CD1c-positive myeloid dendritic cell (primary cell): Measurements from ENCODE around the gene FAM200B.
"Not testable (repeated sequence)": the region's sequence is repeated elsewhere in the genome, so short reads cannot be mapped to it uniquely, and the experiment has no call there.

ENCODE experiments used
- DNase-seq: peaks from one replicate; pipeline ENCODE4 v3.0.0-alpha.2; 2016; ENCODE audit errors: extremely low spot score

The FAM200B gene

DNA sequence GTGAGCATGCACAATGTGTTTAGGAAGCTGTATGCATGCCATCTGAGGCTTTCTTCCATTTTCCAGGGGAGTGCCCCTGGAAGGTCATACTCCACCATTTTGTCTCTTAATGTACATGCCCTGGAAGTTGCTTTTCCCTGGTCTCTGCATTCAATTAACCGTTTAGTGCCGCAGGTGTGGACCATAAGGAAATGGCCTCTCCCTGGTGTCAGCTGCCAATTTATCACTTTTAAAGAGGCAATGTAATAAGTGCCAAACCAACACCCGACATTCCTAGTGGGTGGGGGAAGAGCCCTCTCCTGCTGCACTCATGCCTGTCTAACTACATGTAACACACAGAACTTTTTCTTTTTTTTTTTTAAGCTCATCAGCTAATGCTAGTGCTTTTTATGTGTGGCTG, 14.1 kb downstream of the FAM200B start:
- no peak for DNase-seq

DNA sequence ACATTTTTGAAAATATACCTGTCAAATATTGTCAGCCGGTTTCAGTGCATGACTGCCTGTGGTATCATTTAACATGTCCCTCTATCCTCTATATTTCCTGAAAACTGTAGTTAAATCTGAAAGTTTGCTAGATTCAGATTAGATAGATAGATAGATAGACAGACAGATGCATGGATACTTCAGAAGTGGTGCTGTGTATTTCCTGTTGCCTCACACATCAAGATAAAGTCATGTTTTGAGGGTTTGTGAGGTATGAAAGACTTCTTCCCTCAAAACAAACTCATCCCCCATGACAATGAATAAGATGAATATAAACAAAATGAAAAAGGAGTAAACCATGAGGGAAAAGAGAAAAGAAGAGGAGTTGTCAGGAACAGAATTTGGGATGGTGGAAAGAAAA, 15.2 kb downstream of the FAM200B start:
- DNase-seq = no peak

DNA sequence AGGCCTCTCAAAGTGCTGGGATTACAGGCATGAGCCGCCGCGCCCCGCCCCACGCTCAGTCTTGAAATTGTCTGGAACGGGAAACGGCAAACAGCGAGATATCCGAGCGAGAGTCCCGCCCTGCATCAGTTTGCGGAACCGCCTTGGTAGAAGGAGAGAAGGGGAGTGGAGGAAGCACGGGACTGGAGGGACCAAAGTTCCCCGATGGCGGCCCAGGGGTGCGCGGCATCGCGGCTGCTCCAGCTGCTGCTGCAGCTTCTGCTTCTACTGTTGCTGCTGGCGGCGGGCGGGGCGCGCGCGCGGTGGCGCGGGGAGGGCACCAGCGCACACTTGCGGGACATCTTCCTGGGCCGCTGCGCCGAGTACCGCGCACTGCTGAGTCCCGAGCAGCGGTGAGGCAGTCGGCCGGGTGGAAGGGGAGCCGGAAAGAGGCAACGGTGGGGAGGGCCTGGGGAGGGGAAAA, 21.3 kb downstream of the FAM200B start, which contains the start of gene BST1:
Gene BST1, plus strand, starts transcription at position 125 of the 463 bp plus-strand sequence. Its CDS starts 80 bp downstream, at position 205.
- peak; percentile 90 for DNase-seq

DNA sequence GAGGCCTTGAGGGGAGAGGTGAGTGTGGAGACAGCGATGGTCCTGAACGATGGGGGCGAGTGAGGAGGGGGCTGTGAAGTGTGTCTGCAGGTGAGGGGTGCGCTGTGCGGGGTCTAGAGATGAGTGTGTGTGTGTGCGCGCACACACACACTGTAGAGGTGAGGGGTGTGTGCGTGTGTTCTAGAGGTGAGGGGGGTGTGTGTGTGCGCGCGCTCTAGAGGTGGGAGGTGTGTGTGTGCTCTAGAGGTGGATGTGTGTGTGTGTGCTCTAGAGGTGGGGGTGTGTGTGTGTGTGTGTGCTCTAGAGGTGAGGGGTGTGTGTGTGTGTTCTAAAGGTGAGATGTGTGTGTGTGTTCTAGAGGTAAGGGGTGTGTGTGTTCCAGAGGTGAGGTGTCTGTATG, 21.8 kb downstream of the FAM200B start:
- no peak for DNase-seq

DNA sequence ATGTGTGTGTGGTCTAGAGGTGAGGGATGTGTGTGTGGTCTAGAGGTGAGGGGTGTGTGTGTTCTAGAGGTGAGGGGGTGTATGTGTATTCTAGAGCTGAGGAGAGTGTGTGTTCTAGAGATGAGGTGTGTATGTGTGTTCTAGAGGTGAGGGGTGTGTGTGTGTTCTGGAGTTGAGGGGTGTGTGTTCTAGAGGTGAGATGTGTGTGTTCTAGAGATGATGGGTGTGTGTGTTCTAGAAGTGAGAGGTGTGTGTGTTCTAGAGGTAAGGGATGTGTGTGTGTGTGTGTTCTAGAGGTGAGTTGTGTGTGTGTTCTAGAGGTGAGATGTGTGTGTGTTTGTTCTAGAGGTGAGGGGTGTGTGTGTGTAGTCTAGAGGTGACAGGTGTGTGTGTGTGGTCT, 22.5 kb downstream of the FAM200B start:
- DNase-seq = no peak

DNA sequence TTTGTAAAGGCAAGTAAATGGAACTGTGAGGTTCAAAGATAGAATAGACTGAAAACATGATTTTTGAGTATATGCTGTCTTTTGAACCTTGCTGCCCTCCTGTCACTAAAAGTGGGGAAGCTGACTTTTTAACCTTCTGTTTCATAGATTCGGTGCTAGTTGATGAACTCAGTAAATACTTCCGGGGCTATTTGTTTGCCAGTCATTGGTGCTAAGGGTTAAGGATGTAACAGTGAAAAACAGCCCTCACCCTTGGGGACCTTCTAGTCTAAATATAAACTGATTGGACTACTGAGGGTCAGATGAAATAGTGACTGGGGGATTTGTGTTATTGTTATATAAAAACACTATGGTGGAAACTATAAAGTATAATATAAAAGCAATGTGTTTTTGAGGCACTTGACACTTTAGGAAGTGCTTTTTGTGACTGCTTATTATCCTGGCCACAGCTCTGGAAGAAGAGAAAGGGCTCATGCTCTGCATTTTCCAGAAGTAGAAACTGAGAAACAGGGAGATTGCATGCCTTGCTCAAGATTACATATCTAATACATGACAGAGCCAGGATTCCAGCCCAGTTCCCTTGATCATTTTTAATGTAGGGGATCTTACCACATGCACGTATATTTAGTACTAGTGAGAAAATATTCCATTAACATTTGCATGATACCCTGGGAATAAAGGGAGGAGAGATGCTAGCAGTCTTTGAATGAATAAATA, 25.2 kb downstream of the FAM200B start:
- DNase-seq = no peak

DNA sequence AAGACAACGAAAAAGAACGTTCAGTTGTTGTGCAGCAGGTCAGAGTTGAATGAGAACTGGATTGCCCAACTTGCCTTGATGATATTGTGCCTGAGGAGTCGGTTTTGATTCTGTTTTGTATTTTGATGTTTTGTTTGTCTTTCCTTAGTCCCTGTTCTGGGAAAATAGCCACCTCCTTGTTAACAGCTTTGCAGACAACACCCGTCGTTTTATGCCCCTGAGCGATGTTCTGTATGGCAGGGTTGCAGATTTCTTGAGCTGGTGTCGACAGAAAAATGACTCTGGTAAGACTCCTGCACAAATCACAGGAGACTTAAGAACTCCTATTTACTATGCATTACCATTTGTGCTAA, 25.7 kb downstream of the FAM200B start:
- no peak for DNase-seq

DNA sequence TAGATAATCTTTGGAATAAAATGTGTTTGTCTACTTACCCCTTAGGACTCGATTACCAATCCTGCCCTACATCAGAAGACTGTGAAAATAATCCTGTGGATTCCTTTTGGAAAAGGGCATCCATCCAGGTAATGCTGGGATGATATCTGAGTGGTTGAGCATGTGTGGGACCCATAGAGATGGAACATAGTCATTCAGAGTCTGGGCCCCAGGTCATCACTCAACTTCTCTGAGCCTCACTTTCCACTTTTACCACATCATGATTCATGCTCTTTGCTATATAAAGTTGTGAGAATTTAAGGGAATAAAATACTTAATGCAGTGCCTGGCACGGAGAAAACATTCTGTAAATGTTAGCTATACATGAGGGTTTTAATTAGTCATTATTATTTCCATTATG, 30.1 kb downstream of the FAM200B start:
- DNase-seq = no peak

DNA sequence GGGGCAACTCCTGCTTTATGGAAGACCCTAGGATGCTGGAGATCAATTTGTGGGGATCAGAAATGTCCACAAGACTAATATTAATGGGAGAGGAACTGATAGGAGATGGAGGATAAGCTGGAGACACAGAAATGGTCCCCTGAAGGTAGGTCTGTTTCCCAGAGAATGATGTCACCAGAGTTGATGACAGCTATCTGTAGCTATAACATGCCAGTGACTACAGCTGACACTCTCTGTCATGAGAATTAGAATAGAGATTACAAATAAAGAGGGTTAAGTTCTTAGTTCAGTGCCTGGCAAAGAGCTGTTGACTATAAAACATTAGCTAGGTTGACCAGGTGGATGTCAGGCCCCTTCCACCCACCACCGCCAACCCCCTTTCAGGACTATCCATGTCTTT, 30.6 kb downstream of the FAM200B start:
- no peak for DNase-seq

DNA sequence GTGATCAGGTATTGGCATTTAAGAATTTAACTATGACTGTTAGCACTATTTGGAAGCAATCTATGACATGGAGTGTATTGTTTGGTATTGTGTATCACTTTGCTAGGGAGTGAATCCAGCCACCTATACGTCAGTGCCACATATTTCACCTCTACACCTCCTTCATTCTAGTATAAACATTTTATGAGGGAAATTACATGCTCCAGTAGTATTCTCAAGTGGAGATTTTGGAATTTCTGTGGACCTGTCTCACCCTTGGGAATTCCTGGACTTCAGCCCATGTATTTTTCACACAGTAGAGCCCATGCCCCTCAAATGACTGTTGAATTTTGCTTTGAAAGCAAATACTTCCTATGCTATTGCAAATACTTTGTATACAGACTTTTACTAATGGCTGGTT, 32.5 kb downstream of the FAM200B start:
- no peak for DNase-seq

DNA sequence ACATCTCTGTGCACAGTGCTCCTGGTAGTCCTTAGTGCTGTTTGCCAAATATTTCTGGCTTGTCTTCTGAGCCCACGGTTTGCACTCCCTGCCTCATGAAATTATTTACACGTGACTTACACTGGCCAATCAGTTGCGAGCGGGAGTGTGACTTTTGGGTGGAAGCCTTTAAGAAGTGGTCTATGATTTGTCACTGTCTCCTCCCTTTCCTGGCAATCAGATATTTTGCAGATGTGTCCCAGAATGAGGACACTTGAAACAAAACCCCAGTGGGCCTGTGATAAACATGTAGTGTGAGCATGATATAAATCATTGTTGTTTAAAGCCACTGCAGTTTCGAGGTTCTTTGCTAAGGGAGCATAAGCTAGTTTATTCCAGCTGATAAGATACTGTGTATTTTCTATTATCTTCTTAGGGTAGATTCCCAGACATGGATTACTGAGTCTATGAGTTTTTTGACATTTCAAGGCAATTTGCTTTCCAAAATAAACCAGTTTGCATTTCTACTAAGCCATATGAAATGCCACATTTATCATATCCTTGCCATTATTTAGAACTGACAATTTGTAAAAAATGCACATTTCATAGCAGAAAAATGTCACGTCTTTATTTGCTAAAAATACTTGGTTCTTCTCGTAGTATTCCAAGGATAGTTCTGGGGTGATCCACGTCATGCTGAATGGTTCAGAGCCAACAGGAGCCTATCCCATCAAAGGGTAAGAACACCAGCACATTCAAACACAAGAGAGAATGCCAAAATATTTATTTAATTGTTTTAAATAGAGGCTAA, 33.2 kb downstream of the FAM200B start:
- DNase-seq = no peak

DNA sequence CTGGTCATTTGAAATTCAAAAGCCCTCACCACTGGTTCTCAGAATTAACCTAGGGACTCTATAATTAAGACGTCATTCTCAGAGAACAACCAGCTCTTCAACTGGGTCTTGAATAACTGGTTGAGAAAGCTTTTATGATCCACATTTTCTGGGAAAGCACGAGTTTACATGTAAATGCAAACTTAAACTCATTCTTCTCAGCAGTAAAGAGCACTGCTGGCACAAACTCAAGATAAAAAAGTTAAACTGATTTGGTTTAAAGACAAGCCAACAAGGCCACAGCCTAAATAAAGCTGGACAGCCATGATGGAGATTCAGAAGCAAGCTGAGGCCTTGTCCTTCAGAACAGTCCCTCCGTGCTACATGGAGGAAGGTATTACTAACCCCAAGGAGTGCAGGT, 34.5 kb downstream of the FAM200B start:
- DNase-seq = no peak

DNA sequence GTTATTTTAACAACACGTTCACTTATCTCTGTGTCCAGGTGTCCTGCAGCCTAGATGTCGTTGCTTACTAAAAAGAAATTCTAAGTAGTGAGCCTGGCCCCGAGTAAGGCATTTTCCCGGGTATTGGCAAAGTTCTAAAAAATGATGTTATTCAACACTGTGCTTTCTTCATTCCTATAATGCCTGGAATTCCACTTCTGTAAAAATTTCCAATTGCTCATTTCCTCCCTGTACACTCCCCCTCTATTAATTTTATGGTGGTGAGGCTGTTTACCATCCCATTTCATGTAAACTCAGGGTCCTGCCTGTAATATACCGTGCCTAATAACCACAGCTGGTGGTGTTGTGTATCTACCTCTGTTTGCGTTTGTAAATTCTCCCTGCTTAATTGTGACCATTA, 35.5 kb downstream of the FAM200B start:
- no peak for DNase-seq

DNA sequence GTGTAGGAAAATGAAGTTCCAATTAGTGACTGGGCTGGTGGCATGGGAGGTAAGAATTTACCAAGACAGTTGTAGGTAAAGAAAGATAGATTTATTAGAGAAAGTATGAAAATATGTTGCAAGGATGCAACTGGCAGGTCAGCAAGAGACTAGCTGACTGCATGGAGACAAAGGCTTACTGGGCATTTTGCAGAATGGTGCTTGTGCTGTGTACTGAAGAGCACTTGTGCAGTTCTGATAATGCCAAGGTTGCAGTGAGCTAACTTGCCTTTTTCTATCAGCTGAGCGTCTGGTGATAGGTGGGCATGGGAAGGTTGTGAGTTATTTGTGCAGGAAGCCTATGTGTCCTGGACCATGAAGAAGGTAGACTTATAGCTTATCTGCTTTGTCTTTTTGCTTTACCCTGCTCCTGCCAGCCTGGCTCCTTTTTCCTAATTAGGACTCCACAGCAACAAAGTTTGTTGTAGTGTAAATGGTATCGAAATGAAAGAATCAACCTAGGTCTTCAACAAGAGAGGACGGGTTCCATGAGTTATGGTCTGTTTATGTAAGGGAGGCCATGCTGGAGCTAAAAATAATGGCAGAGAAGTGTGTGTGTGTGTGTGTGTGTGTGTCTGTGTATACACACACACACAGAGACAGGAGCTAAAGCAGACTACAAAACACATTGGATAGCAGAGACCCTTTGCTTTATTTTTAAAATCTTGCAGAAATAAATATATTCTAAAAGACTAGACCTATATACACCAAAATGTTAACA, 36.2 kb downstream of the FAM200B start:
- DNase-seq = no peak

DNA sequence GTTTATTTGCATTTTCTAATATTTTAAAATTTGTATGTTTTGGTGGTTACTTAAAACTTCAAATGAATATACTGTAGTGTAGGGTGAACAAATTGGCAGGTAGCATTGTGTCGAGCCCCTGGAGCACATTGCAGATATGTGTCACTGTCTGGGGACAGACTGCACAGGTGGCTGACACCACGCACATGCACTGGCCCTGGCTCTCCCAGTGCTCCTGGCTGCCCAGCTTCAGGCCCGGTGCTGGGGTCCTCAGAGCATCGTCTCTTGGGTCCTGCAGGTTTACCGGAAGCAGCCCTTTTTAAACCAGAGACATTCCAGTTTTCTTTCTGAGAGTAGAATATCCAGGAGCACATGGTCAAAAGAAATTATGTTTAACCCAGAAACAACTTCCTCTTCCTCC, 36.8 kb downstream of the FAM200B start:
- no peak for DNase-seq

DNA sequence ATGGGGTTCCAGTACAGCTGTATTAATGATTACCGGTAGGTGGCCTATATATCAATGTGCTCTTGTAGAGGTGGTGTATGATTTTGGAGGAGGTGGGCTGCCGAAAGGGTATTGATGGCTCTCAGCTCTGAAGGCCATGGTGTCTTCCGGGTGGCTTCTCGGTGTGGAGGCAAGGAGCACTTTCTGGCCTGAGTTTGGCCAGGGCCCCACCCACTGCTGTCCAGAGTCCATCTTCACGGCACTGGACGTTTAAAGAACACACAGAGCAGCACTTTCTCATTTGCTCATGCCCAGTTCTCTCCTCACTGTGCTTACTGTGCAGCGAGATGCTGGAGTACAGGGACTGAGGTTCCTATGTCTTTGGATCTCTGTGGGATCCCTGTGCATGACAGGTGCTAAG, 37.3 kb downstream of the FAM200B start:
- no peak for DNase-seq

DNA sequence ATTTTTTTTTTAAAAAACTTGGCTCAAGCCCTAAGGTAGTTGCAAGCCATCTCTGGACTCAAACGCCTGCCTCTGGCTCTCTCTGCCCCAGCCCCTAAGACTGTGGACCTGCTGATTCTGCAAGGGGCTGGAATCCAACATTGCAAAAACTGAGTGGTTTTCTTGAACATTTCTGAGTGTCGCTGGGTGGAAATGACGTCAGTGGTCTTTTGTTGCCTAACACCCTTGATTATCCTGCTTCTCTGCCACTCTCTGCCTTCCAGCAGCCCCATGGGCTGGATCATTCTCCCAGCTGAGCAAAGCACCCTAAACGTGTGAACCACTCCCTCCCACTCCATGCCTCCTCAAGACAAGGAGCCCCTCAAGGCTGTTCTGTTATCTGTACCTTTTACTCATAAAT, 37.9 kb downstream of the FAM200B start:
- DNase-seq = peak; percentile 24

DNA sequence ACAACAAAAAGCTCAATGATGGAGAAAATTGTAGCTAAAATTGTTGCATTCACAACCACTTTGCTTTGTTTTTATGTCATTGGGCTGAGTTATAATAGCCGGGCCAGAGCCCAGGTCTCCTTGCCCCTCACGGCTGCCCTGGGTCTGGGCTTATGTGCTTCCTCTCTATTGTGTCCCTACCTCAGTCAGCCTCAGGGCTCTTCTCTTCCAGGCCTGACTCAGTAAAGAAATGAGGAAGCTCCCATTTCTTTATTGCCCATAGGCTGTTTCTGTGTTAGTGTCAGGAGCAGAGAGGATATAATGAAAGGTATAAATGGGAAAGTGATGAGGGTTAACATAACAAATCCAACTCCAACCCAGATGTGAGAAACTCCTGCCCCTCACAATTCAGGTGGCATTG, 39.2 kb downstream of the FAM200B start:
- peak; percentile 41 for DNase-seq

DNA sequence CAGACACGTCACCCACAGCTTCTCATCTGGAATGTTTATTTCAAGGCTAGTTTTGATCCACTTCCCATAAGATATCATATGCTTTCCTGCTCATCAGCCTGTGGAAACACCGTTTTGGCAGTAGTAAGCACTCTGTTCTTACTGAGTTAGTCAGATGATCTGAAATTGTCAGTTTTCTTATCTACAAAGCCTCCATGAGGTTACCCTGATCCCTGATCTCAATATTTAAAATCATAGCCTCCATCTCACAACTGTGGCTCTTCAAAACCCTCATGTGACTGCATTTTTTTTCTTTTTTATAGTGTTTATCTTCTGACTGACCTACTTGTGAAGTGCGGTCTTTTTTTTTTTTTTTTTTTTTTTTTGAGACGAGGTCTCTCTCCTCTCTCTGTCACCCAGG, 44.0 kb downstream of the FAM200B start:
- no peak for DNase-seq

DNA sequence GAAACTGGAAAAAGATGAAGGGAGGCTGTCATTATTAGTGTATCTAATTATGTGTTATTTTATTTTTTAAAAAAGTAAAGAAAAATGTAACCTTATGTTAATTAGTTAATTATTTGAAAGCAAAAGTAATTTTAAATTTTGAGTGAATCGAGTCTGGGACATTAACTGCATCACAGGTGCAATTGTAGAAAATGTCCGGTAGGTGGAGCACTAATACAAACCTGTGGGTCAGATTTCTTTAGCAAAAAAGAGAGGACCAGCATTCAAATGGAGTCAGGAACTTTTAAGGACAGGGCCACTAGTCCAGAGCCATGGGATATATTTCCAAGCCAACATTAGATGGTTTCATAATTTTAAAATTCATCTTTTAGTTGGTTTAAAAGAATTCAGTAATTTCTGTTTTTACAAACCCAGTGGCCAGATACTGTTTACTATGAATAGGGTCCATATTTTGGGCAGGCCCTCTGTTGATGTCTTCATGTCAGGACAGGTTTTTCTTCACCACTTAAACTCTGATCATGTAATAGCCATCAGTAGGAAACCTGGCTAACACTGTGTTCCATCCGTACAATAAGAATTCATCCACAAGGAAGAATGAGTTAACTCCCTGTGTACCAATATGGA, 48.4 kb downstream of the FAM200B start:
- DNase-seq = peak; percentile 74

DNA sequence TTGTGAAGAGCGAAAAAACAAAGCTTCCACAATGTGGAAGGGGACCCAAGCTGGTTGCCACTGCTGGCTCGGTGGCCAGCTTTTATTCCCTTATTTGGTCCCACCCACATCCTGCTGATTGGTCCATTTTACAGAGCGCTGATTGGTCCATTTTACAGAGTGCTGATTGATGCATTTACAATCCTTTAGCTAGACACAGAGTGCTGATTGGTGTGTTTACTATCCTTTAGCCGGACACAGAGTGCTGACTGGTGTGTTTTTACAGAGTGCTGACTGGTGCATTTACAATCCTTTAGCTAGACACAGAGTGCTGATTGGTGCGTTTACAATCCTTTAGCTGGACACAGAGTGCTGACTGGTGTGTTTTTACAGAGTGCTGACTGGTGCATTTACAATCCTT, 51.4 kb downstream of the FAM200B start:
- DNase-seq = not testable (repeated sequence)

DNA sequence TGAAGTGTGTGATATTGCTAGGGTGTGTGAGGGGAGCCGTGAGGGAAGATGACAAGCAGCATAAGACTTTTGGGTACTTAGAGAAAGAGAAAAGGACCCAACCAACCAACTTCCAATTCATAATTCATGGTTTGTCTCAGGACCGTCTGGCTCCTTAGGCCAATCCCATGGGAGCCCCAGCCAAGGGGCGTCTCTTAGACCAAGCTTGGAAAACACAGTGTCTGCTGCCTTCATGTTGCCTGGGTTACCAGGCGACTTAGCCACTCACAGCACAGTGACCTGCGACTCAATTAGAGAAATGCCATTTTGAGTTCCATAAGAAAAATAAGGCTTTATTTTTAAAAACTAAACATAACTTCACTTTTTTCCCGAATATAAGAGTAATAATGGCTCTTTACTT, 53.9 kb downstream of the FAM200B start:
- DNase-seq = no peak
